ENCODE results near the gene SLC44A5.
"Not testable (repeated sequence)": the region's sequence is repeated elsewhere in the genome, so short reads cannot be mapped to it uniquely, and the experiment has no call there.

SLC44A5 gene

GRCh38 chr1:75611014-75611413 is at the start of gene SLC44A5:
Gene SLC44A5, minus strand, starts transcription at chr1:75611114. Its CDS starts 69,667 bp downstream, at chr1:75541447.
- no peak for FAIRE-seq

GRCh38 chr1:75655931-75656330 is 45.0 kb upstream of the SLC44A5 start:
- FAIRE-seq, result no peak

GRCh38 chr1:75647183-75647582 is 36.3 kb upstream of the SLC44A5 start:
- FAIRE-seq, result not testable (repeated sequence)

GRCh38 chr1:75645153-75645552 is 34.2 kb upstream of the SLC44A5 start:
- not testable (repeated sequence) for FAIRE-seq

GRCh38 chr1:75643460-75643859 is 32.5 kb upstream of the SLC44A5 start:
- FAIRE-seq, result no peak

- no peak for FAIRE-seq
Observed at GRCh38 chr1:75641325-75641724, 30.4 kb upstream of the SLC44A5 start.

GRCh38 chr1:75640137-75640536 is 29.2 kb upstream of the SLC44A5 start:
- no peak for FAIRE-seq

GRCh38 chr1:75632350-75632949 is 21.5 kb upstream of the SLC44A5 start:
- peak; percentile 89 for FAIRE-seq

- no peak for FAIRE-seq
Observed at GRCh38 chr1:75630998-75631397, 20.1 kb upstream of the SLC44A5 start.

- FAIRE-seq, result no peak
Observed at GRCh38 chr1:75630004-75630594, 19.2 kb upstream of the SLC44A5 start.

GRCh38 chr1:75625795-75626194 is 14.9 kb upstream of the SLC44A5 start:
- FAIRE-seq, result no peak

GRCh38 chr1:75618382-75618781 is 7.5 kb upstream of the SLC44A5 start:
- FAIRE-seq, result no peak

- no peak for FAIRE-seq
Observed at GRCh38 chr1:75616436-75617433, 5.8 kb upstream of the SLC44A5 start.

- no peak for FAIRE-seq
Observed at GRCh38 chr1:75615613-75616435, 4.9 kb upstream of the SLC44A5 start.

- no peak for FAIRE-seq
Observed at GRCh38 chr1:75614399-75614756, 3.5 kb upstream of the SLC44A5 start.

- no peak for FAIRE-seq
Observed at GRCh38 chr1:75613916-75614315, 3.0 kb upstream of the SLC44A5 start.

- FAIRE-seq, result no peak
Observed at GRCh38 chr1:75612976-75613375, 2.1 kb upstream of the SLC44A5 start.

GRCh38 chr1:75602486-75602885 is 8.4 kb downstream of the SLC44A5 start:
- FAIRE-seq, result no peak

- no peak for FAIRE-seq
Observed at GRCh38 chr1:75600781-75601180, 10.1 kb downstream of the SLC44A5 start.

- no peak for FAIRE-seq
Observed at GRCh38 chr1:75594327-75594726, 16.6 kb downstream of the SLC44A5 start.

GRCh38 chr1:75593457-75593856 is 17.5 kb downstream of the SLC44A5 start:
- FAIRE-seq, result not testable (repeated sequence)

GRCh38 chr1:75589637-75590036 is 21.3 kb downstream of the SLC44A5 start:
- no peak for FAIRE-seq
